ENCODE data around the gene GNG14.
"Not testable (repeated sequence)": the region's sequence is repeated elsewhere in the genome, so short reads cannot be mapped to it uniquely, and the experiment has no call there.

The GNG14 gene

DNA sequence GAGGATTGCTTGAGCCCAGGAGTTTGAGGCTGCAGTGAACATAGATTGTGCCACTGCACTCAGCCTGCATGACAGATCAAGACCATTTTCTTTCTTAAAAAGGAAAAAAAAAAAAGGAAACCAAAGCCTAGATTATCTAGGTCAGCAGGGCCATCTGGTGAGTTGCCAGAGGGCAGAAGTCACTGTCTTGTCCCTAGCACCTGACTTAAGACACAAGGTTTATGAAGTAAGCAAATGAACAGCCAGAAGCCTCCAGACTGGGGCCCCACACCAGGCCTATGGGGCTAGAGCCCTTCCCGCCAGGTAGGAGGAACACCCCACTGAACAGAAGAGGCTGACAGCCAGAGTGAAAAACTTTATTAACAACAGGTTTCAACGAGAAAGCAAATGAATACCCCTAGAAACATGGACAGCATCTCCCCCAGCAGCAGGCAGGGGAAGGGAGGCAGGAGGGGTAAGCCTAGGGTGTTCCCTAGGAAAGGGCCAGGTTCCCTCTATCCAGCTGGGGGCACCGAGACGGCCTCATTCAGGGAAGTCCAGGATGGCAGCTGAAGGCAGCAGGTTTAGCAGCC is 20.0 kb upstream of the GNG14 start:
- no peak for DNase-seq

DNA sequence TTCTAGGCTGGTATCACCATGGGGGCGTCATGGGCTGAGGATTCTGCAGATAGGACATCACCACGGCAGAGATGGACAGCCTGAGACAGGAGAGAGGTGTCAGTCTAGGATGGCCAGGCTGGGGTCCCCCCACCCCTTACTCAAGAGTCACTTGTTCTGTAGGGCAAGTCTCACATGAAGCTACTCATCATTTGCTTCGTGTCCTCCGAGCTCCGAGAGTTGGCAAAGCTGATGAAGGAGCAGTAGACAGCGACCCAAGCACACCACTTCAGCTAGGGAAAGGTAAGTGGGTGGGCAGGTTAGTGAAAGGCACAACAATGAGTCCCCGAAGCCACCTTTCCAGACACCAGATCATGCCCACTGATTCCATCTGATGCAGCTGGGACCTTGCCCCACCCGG is 19.5 kb upstream of the GNG14 start:
- no peak for DNase-seq

DNA sequence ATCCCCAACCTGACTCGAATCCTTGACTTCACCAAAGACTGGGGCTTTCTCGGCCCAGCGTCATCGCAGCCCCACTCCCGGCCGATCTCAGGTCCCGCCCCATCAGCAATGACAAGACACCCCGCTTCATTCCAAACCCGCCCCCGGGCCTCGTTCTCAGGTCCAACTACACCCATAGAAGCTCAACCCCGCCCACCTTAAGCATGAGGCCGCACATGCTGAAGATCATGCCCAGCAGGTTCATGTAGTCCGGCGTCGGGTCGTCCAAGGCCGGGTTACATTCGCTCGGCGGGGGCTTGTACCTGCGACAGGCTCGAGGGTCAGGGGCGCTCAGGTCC is 18.9 kb upstream of the GNG14 start:
- peak; percentile 62 to 71 for DNase-seq

DNA sequence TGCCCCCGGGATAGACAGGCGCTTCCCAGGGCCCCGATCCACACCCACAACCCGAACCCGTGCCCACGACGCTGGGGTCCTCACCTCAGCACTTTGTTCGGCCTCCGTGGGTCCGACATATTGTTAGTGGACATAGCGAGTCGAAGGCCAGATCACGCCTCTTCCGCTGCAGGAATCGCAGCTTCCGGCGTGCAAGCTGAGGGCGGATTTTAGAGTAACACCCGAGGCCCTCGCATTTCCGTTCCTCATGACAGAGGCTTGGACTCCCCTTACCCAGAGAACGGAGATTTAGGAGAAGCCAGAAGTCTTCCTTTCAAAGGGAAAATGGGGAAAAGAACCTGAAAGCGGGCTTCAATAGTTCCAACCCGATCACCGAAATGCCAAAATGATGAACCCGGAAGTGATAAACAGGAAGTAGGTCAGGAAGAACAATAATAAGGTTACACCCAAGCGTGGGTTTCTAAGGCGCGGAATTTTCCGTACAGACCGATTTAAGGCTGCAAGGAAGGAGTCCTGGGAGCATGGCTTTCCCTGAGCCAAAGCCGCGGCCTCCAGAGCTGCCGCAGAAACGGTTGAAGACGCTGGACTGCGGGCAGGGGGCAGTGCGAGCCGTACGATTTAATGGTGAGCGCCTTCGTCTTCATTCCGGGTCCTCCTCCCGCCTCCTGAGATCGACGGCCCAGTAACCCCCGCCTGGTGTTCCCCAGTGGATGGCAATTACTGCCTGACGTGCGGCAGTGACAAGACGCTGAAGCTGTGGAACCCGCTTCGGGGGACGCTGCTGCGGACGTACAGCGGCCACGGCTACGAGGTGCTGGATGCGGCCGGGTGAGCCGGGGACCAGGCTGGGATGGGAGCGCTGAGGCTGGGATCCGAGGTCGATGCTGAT is 18.3 kb upstream of the GNG14 start:
- DNase-seq: peak; percentile 77 to 82

DNA sequence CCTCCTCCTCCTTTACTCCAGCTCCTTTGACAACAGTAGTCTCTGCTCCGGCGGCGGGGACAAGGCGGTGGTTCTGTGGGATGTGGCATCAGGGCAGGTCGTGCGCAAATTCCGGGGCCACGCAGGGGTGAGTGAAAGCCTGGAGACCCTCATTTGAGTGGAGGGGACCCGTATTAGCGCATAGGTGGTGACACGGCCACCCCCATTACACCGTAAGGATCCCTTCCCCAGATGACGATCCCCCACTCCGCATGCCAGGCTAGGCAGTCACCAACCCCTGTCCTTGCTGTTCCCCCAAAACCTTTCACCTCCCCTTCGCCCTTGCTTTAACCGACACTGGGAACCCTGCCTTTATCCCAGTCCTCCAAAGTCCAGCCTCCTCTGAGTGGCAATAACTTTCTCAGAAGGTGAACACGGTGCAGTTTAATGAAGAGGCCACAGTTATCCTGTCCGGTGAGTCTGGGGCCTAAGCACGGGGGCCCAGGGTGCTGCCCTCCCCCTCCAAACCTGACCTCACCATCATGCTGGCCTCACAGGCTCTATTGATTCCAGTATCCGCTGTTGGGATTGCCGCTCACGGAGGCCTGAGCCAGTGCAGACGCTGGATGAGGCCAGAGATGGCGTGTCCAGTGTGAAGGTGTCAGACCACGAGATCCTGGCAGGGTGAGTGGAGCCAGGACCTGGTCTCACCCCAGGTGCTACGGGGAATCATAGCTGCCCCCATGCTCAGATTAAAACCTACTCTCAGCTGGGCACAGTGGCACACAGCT is 17.5 kb upstream of the GNG14 start:
- DNase-seq: no peak

DNA sequence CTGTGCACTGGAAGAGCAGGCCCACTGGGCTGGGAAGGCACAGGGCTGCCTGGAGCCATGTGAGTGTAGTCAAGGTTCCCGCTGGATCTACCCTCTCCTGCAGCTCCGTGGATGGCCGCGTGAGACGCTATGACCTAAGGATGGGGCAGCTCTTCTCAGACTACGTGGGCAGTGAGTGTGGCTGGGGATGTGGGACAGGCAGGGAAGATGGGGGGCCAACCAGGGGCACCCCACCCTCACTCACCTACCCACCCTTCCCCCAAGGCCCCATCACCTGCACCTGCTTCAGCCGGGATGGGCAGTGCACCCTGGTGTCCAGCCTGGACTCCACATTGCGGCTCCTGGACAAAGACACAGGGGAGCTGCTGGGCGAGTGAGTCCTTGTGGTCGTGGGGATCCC is 15.1 kb upstream of the GNG14 start:
- no peak for DNase-seq

DNA sequence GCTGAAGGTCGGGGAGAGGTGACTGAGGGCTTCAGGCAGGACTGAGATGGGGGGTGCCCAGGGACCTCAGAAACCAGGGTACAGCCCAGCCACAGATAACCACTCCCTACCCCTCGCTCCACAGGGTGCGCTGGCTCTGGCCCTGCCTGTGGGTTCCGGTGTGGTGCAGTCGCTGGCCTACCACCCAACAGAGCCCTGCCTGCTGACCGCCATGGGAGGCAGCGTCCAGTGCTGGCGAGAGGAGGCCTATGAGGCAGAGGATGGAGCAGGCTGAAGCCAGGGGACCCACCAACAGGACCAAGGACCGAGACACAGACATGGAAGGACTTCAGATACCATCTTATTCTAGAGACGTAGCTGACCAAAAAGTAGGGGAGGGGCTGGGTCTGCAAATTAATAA is 12.4 kb upstream of the GNG14 start:
- DNase-seq: no peak

DNA sequence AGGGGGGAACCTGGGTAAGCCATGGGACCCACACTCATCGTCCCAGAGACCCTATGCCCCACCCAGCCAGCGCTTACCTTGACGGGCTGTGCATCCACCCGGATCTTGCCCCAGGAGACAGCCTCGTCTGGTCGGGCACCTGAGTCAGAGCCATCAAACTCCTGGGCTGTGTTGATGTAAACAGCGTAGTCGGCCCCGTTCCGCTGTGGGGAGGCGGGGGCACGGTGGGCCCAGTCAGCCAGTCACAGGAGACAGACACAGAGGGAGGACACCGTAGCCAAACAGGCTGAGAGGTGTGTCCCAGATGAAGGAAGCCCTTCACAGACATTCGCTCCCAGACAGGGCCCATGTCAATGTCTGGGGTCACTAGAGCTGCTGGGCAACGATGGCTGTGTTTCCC is 11.9 kb upstream of the GNG14 start:
- no peak for DNase-seq

DNA sequence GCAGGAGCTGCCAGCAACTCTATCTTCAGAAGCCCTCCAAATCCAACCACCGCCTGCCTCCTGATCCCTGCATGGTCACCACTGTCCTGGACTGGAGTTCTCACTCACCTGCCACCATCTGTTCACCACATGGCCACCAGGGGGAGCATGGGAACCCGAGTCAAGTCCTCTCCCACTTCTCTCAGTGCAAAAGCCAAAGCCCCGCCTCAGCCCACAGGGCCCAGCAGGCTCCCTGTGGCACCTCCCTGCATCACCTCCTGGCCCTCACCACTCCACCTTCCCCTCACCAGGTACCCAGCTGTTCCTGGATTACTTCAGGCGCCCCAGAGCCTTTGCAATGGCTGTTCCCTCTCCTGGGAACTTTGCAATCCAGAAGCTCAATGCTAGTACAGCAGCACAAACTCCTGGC is 11.4 kb upstream of the GNG14 start:
- DNase-seq: peak; percentile 95

DNA sequence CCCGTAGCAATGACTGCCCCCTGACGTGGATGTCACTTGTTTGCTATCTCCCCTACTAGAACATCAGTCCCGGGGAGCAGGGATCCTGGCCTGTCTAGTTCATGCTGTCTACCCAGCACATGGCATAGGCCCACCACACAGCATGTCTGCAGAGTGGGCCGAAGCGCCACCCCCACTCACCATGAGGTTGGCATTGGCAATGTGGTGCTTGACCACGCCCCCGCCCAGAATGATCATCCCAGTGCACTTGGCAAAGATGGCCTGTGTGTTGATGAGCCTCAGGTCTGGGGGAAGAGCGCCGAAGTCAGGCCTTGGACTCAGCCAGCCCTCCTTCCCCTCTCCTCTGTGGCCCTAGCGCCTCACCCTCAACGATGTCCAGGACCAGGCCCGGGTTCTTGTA is 10.9 kb upstream of the GNG14 start:
- no peak for DNase-seq

DNA sequence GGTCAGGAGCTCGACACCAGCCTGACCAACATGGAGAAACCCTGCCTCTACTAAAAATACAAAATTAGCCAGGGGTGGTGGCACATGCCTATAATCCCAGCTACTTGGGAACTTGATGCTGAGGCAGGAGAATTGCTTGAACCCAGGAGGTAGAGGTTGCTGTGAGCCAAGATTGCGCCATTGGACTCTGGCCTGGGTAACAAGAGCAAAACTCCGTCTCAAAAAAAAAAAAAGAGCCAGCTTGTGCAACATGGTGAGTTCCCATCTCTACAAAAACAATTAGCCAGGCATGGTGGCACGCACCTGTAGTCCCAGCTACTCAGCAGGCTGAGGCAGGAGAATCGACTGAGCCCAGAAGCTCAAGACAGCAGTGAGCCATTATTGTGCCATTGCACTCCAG is 9.8 kb upstream of the GNG14 start:
- DNase-seq: not testable (repeated sequence)

DNA sequence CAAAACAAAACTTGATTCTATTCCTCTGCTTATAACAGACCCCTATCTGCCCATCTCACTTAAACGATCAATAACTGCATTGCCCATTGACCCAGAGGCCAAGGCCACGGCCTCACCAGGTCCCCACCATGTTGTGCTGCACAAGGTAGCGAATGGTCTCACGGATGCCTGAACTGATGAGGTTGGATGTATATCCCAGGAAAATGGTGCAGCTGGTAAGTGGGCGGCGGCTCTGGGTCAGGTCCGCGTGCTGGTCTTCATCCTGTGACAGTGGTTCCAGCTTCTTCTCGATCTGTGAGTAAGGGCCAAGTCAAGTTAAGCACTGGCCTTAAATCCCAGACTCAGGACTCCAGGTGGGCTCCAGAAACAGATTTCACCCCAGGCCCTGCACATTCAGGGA is 7.8 kb upstream of the GNG14 start:
- no peak for DNase-seq

DNA sequence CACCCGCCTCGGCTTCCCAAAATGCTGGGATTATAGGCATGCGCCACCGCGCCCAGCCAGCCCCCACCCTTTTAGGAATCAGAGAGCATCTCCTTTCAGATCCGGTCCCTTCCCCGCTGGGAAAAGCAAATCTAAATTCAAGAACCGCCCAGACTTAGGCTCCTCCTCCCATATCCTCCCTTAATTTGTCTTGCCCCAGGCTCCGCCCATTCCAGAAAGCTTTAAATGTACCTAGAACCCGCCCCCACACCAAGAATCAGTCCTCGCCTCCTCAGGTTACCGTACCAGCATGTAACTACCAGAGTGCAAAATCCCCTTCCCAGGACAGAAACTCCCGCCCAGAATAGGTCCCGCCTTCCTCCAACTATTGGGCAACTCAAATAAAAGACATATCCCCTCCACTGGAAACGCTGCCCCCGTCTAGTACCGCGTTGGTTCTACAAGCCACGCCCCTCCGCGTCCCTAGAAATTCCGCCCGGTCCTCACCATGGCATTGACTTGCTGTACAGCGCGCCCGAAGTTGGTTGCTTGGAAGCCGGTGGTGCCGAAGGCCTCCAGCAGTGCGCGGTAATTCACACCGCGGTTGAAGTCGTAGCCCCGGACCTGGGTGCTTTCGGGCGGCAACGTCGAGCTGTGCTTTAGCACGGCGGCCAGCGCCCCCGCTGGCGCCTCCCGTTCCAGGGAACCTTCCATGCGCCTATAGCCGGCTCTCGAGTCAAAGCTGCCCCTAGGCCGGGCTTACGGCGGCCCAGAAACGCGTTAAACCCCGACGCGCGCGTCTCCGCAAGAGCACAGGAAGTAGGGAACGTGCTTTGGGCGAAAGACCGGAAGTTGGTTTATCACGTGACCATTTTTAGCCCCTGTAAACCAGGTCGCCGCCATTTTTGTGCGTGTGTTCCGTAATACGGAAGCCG is 6.5 kb upstream of the GNG14 start, which contains the start of gene DHPS:
Gene DHPS (minus strand): TSS at position 807 of the 914 bp plus-strand sequence. CDS start 114 bp downstream, at position 693.
- DNase-seq: peak; percentile 89 to 93

DNA sequence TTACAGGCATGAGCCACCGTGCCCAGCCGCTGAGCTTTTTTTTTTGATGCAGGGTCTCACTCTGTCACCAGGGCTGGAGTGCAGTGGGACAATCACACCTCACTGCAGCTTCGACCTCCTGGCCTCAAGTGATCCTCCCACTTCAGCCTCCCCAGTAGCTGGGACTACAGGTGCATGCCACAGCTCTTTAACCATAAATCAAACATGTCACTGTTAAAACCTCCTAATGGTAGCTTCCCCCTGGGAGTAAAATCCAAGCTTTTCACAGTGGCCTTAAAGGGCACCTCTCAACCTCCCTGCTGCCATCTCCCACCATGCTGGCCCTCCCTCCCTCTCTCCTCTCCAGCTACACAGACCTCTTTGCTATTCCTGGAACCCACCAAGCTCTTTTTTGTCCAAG is 2.0 kb upstream of the GNG14 start:
- no peak for DNase-seq

DNA sequence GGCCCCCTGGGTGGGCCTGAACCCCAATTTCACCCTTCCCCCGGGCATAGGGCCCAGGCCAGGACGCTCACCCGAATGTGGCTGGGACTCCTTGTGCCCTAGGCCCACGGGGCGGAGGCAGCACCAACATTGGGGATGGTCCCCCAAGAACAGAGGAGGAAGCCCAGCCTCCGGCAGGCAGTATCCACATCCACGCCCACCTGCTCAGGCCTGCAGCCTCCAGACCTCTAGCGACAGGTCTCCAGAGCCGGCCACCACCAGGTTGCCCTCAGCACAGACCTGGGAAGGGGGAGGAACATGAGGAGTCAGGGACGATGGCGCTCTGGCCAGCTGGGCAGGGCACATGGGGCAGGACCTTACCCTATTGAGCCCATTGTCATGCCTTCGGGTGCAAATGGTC is 1.2 kb downstream of the GNG14 start:
- no peak for DNase-seq

DNA sequence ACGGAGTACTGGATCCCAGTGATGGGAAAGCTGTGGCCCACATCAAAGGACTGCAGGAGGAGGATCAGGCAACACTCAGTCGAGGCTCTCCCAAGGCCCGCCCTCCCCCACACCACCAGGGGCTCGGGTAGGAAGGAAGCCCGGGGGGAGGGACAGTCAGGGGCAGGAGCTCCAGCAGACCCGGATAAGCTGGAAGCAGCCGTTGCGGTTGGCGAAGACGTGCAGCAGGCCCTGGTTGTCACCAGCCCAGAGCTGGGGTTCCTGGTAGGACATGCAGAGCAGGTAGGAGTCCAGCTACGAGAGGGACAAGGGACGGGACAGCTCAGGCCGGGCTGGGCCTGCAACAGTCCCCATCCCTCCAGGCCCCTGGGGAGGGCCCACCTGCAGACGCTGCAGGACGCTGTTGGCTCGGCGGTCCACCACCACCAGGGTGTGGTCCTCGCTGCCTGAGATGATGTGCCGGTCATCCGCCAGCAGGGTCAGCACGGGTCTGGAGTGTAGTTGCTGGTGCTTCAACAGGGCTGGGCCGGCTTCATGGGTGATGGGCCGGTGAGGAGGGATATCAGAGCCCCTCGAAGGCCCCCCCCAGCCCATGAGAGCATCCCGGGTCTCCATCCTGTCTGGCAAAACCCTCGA is 1.9 kb downstream of the GNG14 start:
- no peak for DNase-seq

DNA sequence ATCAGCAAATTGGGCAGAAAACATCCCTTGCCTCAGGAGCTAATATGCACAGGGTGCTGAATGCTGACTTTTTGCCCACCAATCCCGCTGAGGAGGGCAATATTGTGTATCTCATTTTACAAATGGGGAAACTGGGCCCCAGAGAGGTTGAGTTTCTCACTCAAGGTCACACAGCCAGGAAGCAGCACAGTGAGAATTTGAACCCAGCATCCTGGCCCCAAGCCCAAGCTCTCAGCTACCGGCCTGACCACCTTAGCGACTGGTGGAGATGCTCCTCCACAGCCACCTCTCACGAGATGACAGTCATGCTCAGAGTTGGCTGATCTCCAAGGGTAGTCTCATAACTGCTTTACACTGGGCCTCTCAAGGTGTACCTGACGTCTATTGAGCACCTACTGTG is 5.2 kb downstream of the GNG14 start:
- no peak for DNase-seq

DNA sequence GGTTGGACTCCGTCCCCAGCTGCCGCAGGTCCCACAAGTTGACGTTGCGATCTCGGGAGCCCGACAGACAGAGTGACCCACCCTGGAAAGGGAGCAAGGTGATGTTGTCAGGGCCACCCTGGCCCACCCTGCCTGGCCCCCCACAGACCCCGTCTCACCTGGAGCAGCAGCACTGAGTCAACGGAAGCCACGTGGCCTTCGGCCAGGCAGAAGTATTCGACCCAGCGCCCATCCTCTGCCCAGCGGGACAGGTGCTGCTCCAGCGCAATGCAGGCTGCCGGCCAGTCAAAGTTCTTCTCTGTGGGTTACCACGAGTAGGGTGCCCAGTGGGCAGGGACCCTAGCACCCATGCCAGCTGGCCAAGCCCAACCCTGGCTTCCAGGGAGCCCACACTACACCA is 6.8 kb downstream of the GNG14 start:
- DNase-seq: no peak

DNA sequence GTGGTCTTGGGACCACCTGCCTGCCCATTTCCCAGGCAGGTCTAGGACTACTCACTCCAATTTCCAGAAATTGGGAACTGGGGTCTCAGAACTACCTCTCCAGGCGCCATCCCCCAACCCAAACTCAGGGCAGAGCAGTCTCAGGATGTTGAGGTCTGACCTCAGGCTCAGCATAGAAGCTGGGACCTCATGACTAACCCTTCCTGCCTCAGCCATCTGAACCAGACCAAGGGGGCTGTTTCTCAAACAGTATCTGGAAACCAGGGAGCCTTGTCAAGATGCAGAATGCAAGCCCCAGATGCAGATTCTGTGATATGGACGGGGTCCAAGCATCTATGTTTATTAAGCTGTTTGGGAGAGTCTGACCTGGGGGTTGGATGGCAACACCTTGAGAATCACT is 7.3 kb downstream of the GNG14 start:
- no peak for DNase-seq

DNA sequence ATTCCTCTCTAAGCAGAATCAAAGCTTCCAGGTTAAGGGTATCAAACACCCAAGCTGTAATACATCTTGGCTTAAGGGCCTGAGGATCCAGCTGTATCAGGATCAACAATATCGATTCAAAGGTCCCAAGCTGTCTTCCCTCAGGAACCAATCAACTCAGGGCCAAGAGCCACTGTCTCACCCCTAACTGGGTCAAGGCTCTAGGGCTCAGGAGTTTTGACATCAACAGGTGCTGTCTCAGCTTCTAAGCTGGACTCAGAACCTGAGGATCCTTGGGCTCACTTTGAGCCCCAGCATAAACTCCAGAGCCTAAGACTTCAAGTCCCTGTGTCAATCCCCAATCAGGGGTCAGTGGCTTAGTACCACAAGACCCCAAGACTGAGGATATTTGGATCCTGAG is 7.7 kb downstream of the GNG14 start:
- DNase-seq: no peak

DNA sequence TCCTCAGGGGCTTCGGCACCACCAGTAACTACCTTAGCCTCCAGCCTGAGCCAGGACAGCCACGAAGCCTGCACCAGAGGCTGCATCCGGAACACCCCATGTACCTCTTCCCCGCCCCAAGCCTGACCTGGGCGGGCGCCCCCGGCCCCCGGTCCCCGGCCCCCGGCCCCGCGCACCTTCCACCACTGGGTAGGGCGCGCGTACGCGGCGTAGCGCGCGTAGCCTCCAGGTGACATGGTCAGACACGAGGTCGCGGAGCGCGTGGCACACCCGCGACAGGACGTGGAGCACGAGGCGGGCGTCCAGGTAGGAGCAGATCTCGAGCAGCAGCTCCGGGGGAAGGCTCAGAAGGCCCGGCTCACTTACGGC is 8.2 kb downstream of the GNG14 start:
- DNase-seq: peak in 1 of 2 experiments; percentile 20
